Mesendoderm (in vitro differentiated cells): ENCODE results near the gene DDX46.

Source experiments
- DNase-seq: peaks from one replicate; pipeline ENCODE4 v3.0.0; 2013
- H2AK5ac ChIP-seq: 2 replicates; pipeline ENCODE4 v1.6.1; 2013; ENCODE audit warnings: low read length, inconsistent platforms
- H2BK120ac ChIP-seq: 2 replicates; pipeline ENCODE4 v1.6.1; 2013; ENCODE audit warnings: low read depth, mild to moderate bottlenecking, low read length, moderate library complexity, mixed read lengths
- H2BK15ac ChIP-seq: replicated peaks from 2 replicates; pipeline ENCODE4 v1.6.1; 2013; ENCODE audit warnings: low read depth, mild to moderate bottlenecking, moderate library complexity
- H2BK5ac ChIP-seq: 2 replicates; pipeline ENCODE4 v1.6.1; 2013; ENCODE audit warnings: low read length, inconsistent platforms
- H3K18ac ChIP-seq: 2 replicates; pipeline ENCODE4 v1.6.1; 2013; ENCODE audit warnings: mild to moderate bottlenecking, low read length, mixed read lengths
- H3K23ac ChIP-seq: one replicate; pipeline ENCODE4 v1.6.1; 2013; ENCODE audit warnings: low read length
- H3K27ac ChIP-seq: 2 replicates; pipeline ENCODE4 v1.5.1; 2013; ENCODE audit warnings: low read depth, mild to moderate bottlenecking, inconsistent platforms, low read length, moderate library complexity
- H3K27me3 ChIP-seq: 2 replicates; pipeline ENCODE4 v1.6.1; 2013; ENCODE audit warnings: low read length, control low read depth, mild to moderate bottlenecking, inconsistent platforms; ENCODE audit not compliant: insufficient read depth, poor library complexity
- H3K36me3 ChIP-seq: 2 replicates; pipeline ENCODE4 v1.6.1; 2013; ENCODE audit warnings: low read length, inconsistent platforms; ENCODE audit not compliant: control insufficient read depth, insufficient read depth
- H3K4ac ChIP-seq: one replicate; pipeline ENCODE4 v1.6.1; 2013; ENCODE audit warnings: low read depth, mild to moderate bottlenecking, low read length, moderate library complexity
- H3K4me1 ChIP-seq: 2 replicates; pipeline ENCODE4 v1.6.1; 2013; ENCODE audit warnings: low read depth, low read length, inconsistent platforms; ENCODE audit not compliant: control insufficient read depth
- H3K4me2 ChIP-seq: 2 replicates; pipeline ENCODE4 v1.6.1; 2013; ENCODE audit warnings: low read length
- H3K4me3 ChIP-seq: 2 replicates; pipeline ENCODE4 v1.5.1; 2013; ENCODE audit warnings: mild to moderate bottlenecking, low read length
- H3K56ac ChIP-seq: one replicate; pipeline ENCODE4 v1.6.1; 2013; ENCODE audit warnings: low read length
- H3K79me1 ChIP-seq: 2 replicates; pipeline ENCODE4 v1.6.1; 2013; ENCODE audit warnings: low read length, inconsistent platforms
- H3K79me2 ChIP-seq: 2 replicates; pipeline ENCODE4 v1.6.1; 2013; ENCODE audit warnings: mild to moderate bottlenecking, low read length; ENCODE audit not compliant: control insufficient read depth, insufficient read depth
- H3K9ac ChIP-seq: 2 replicates; pipeline ENCODE4 v1.6.1; 2013; ENCODE audit warnings: low read length, inconsistent platforms
- H4K5ac ChIP-seq: one replicate; pipeline ENCODE4 v1.6.1; 2013; ENCODE audit warnings: low read length
- H4K8ac ChIP-seq: one replicate; pipeline ENCODE4 v1.6.1; 2013; ENCODE audit warnings: low read depth, mild to moderate bottlenecking, control low read depth, low read length, moderate library complexity
- WGBS: extraction: QIAGEN DNeasy Blood & Tissue Kit; methylation state at CpG from one replicate; pipeline ENCODE4 v1.1.7; 2013; ENCODE audit warnings: low lambda C conversion rate, missing lambda C conversion rate; ENCODE audit not compliant: insufficient coverage; ENCODE audit errors: extremely low coverage; 5-methylcytosine and 5-hydroxymethylcytosine counted together

Gene DDX46

GRCh38 chr5:134803821-134804220 is 45.2 kb downstream of the DDX46 start:
- Histone ChIP-seq H3K4ac (no peak overlapping the region), H3K23ac (no peak overlapping the region), H4K8ac (no peak overlapping the region), H3K36me3 (no peaks in the 10 kb centered on the region), H2AK5ac (no peak overlapping the region), H2BK120ac (no peak overlapping the region), H3K27ac (no peak overlapping the region), H3K79me1 (no peaks in the 10 kb centered on the region), H3K18ac (no peak overlapping the region), H4K5ac (no peak overlapping the region), H3K4me2 (no peak overlapping the region), H3K9ac (no peak overlapping the region), H3K27me3 (no peaks in the 10 kb centered on the region), H3K56ac (no peak overlapping the region), H3K4me3 (no peak overlapping the region), H3K79me2 (no peaks in the 10 kb centered on the region), H3K4me1 (no peaks in the 10 kb centered on the region), H2BK5ac (no peak overlapping the region), H2BK15ac (no peak overlapping the region)
- WGBS: no CpG with 5 or more reads among the region's 4 CpGs
- DNase-seq: no peak

- Histone ChIP-seq H3K4me2 (no peak overlapping the region), H4K8ac (no peak overlapping the region), H2BK5ac (no peak overlapping the region), H3K27me3 (no peaks in the 10 kb centered on the region), H2BK120ac (no peak overlapping the region), H2BK15ac (no peak overlapping the region), H4K5ac (no peak overlapping the region), H3K79me1 (no peaks in the 10 kb centered on the region), H3K36me3 (peaks cover 3% of the 10 kb centered on the region), H3K9ac (no peak overlapping the region), H3K56ac (no peak overlapping the region), H3K23ac (no peak overlapping the region), H3K4me3 (no peak overlapping the region), H3K18ac (no peak overlapping the region), H3K4ac (no peak overlapping the region), H3K4me1 (no peaks in the 10 kb centered on the region), H3K79me2 (no peaks in the 10 kb centered on the region), H2AK5ac (no peak overlapping the region), H3K27ac (no peak overlapping the region)
- WGBS: no CpG with 5 or more reads among the region's 2 CpGs
- no peak for DNase-seq
These were observed 54.8 kb downstream of the DDX46 start for GRCh38 chr5:134813407-134813806.

GRCh38 chr5:134813827-134814226 is 55.2 kb downstream of the DDX46 start:
- Histone ChIP-seq H3K79me2 (no peaks in the 10 kb centered on the region), H4K8ac (no peak overlapping the region), H4K5ac (no peak overlapping the region), H3K79me1 (no peaks in the 10 kb centered on the region), H3K36me3 (peaks cover 5% of the 10 kb centered on the region), H3K9ac (no peak overlapping the region), H3K4ac (no peak overlapping the region), H2AK5ac (no peak overlapping the region), H2BK5ac (no peak overlapping the region), H3K18ac (no peak overlapping the region), H3K23ac (no peak overlapping the region), H3K4me3 (no peak overlapping the region), H3K27ac (no peak overlapping the region), H3K4me1 (no peaks in the 10 kb centered on the region), H2BK15ac (no peak overlapping the region), H3K56ac (no peak overlapping the region), H3K4me2 (no peak overlapping the region), H2BK120ac (no peak overlapping the region), H3K27me3 (no peaks in the 10 kb centered on the region)
- no peak for DNase-seq

DNA sequence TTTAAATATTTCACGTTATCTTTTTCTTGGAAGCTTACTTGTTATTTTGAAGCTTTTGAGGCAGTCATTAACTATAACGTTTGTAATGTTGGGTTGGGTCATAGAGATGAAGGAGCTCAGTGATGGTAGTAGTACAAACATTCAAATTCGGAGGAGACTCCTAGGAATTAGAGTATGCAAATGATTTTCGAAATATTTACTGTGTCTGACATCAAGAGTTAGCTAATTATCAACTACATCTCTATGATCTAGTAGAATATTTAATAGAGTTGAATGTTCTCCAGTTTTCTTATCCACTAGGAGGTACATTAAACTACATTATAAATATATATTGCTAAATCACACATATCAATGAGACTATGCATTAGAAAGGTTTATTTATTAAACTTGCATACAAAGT is 58.4 kb downstream of the DDX46 start:
- no peak for DNase-seq
- Histone ChIP-seq H3K27ac (no peak overlapping the region), H4K8ac (no peak overlapping the region), H3K56ac (no peak overlapping the region), H3K18ac (no peak overlapping the region), H3K36me3 (peaks cover 5% of the 10 kb centered on the region), H3K9ac (no peak overlapping the region), H2AK5ac (no peak overlapping the region), H3K23ac (no peak overlapping the region), H2BK5ac (no peak overlapping the region), H3K4me1 (no peaks in the 10 kb centered on the region), H3K79me2 (no peaks in the 10 kb centered on the region), H2BK120ac (no peak overlapping the region), H3K4me2 (no peak overlapping the region), H2BK15ac (no peak overlapping the region), H3K79me1 (no peaks in the 10 kb centered on the region), H3K4ac (no peak overlapping the region), H3K27me3 (no peaks in the 10 kb centered on the region), H4K5ac (no peak overlapping the region), H3K4me3 (no peak overlapping the region)
- no CpG with 5 or more reads among the region's 4 CpGs for WGBS

DNA sequence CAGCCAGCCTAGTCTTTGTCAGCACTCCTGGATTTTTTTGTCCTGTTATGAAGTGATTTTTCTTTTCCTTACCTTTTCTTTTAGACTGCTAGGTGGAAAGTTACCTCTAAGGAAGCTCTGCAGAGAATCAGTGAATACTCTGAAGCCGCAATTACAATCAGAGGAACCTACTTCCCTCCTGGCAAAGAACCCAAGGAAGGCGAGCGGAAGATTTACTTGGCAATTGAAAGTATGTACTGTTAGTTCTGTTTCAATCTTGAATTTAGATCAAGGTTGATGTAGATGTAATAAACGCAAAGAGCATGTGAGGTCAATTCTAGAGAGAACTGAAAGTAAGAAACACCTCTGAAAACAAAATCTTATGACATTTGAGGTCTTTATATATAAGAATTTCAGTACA is 60.2 kb downstream of the DDX46 start:
- Histone ChIP-seq H3K4me2 (no peak overlapping the region), H2AK5ac (no peak overlapping the region), H3K79me2 (no peaks in the 10 kb centered on the region), H2BK120ac (no peak overlapping the region), H3K27me3 (no peaks in the 10 kb centered on the region), H3K23ac (no peak overlapping the region), H3K4me1 (no peaks in the 10 kb centered on the region), H3K56ac (no peak overlapping the region), H4K8ac (no peak overlapping the region), H2BK5ac (no peak overlapping the region), H3K18ac (no peak overlapping the region), H3K4ac (no peak overlapping the region), H3K27ac (no peak overlapping the region), H4K5ac (no peak overlapping the region), H3K36me3 (peaks cover 5% of the 10 kb centered on the region), H3K4me3 (no peak overlapping the region), H3K79me1 (no peaks in the 10 kb centered on the region), H2BK15ac (no peak overlapping the region), H3K9ac (no peak overlapping the region)
- no CpG with 5 or more reads among the region's 4 CpGs for WGBS
- no peak for DNase-seq

DNA sequence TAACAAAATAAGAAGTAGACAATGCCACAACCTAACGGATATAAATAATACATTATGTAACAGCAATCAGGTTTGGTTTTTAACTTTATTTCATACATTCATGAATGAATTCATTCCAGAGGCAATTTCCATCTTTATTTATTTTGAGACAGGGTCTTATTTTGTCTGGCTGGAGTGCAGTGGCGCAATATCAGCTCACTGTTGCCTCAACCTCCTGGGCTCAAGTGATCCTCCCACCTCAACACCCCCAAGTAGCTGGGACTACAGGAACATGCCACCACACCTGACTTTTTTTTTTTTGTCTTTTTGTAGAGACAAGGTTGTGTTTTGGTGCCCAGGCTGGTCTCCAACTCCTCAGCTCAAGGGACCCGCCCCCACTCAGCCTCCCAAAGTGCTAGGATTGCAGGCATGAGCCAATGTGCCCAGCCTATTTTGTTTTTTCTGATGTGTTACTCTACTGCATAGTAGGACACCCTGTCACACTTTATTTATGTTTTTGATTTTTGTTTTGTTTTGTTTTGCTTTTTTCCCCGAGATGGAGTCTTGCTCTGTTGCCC is 60.9 kb downstream of the DDX46 start:
- no peak overlapping the region for H3K4me2 ChIP-seq
- no peak overlapping the region for H3K27ac ChIP-seq
- no peak overlapping the region for H3K56ac ChIP-seq
- no peak for DNase-seq
- no peak overlapping the region for H2AK5ac ChIP-seq
- no peak overlapping the region for H2BK15ac ChIP-seq
- peaks cover 5% of the 10 kb centered on the region for H3K36me3 ChIP-seq
- H3K4me3 ChIP-seq: no peak overlapping the region
- no peak overlapping the region for H4K8ac ChIP-seq
- no peaks in the 10 kb centered on the region for H3K79me2 ChIP-seq
- no peaks in the 10 kb centered on the region for H3K27me3 ChIP-seq
- no peaks in the 10 kb centered on the region for H3K4me1 ChIP-seq
- H3K9ac ChIP-seq: no peak overlapping the region
- no peak overlapping the region for H3K18ac ChIP-seq
- H3K23ac ChIP-seq: no peak overlapping the region
- no peak overlapping the region for H4K5ac ChIP-seq
- no peaks in the 10 kb centered on the region for H3K79me1 ChIP-seq
- no peak overlapping the region for H2BK120ac ChIP-seq
- no CpG with 5 or more reads among the region's 4 CpGs for WGBS
- H3K4ac ChIP-seq: no peak overlapping the region
- no peak overlapping the region for H2BK5ac ChIP-seq
